T-helper 17 cell (primary cell): Measurements from ENCODE around the gene GRIK4. TPM values are rescaled to one million over a fixed set of nuclear protein-coding genes. Genes with fewer than 3 reads are reported as not detected.
"Not testable (repeated sequence)": the region's sequence is repeated elsewhere in the genome, so short reads cannot be mapped to it uniquely, and the experiment has no call there.

Experiments used
- ATAC-seq: fragments of 150-1000 bp; cut with Tn5 transposase; 2 replicates; pipeline ENCODE4 v1.10.0; 2021; ENCODE audit warnings: mild to moderate bottlenecking, moderate library complexity
- DNase-seq, 3 donors: peaks; one replicate each; pipeline versions ENCODE4 v3.0.0 to v3.0.0-alpha.2; 2020 to 2021
- H3K9me3 ChIP-seq: one replicate; pipeline ENCODE4 v1.7.0; 2013; ENCODE audit warnings: low read length, mild to moderate bottlenecking; ENCODE audit not compliant: control insufficient read depth, poor library complexity, severe bottlenecking
- H3K27ac Mint-ChIP-seq: one replicate; pipeline ENCODE4 v1.8.0; 2022; ENCODE audit warnings: mild to moderate bottlenecking, moderate library complexity, mixed read lengths
- H3K27me3 Mint-ChIP-seq: one replicate; pipeline ENCODE4 v1.8.0; 2022; ENCODE audit warnings: mixed read lengths
- H3K36me3 Mint-ChIP-seq: one replicate; pipeline ENCODE4 v1.8.0; 2022; ENCODE audit warnings: low read depth, mixed read lengths
- H3K4me1 Mint-ChIP-seq: one replicate; pipeline ENCODE4 v1.8.0; 2022; ENCODE audit warnings: mild to moderate bottlenecking, mixed read lengths
- H3K4me3 Mint-ChIP-seq: one replicate; pipeline ENCODE4 v1.8.0; 2022; ENCODE audit warnings: mild to moderate bottlenecking, moderate library complexity, mixed read lengths
- total RNA-seq, 4 donors: library from RNA in 2 of 4; stranded (reverse) in 2 of 4; gene quantifications; one replicate each; pipeline ENCODE4 v1.2.3 and lab custom pipeline; 2022 to 2026

Gene GRIK4
- total RNA-seq, 2 donors from 2014 or later = 0.05 to 0.10 TPM

DNA sequence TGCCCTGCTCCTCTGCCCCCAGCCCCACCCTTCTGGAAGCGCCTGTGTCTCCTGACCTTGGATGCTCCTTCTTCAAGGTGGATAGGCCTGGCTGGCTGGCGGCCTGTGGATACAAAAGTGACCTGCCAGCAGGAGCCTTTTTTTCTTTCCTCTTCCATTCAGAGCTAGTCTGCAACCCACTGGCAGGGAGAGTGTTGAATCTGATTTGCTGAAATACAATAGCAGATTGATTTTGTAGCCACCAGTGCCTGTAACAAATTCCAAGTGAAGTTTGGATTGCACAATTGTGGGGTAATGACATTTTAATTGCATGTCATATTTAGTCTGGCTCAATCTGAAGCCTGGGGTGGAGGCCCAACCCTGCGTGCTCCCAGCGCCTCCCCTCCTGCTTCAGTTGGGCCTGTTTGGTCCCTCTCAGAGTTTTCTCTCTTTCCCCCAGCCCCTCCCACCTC, 97.2 kb downstream of the GRIK4 start:
- peaks cover 2% of the 10 kb centered on the region for H3K36me3 Mint-ChIP-seq

DNA sequence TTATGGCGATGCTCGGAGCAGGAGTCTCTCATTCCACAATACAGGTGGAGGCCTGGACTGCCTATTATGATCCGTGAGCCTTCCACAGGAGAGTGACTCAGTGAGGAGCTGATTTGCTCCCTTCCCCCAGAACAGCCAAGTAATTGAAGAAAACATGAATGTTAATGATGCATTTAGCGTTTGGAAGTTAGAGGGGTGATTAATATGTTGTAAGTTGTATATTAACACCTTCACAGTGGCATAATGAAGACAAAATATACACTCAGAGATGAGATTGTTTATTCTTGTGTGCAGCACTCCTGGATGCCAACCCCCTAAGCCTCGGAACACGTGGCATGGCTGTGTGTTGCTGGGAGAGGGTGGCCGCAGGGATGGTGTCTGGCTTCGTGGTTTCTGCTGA, 98.6 kb downstream of the GRIK4 start:
- peaks cover 2% of the 10 kb centered on the region for H3K36me3 Mint-ChIP-seq
- peaks cover 7% of the 10 kb centered on the region for H3K4me1 Mint-ChIP-seq
- H3K27ac Mint-ChIP-seq = no peak overlapping the region
- no peaks in the 10 kb centered on the region for H3K9me3 ChIP-seq
- no peak for ATAC-seq
- H3K27me3 Mint-ChIP-seq = peaks cover 82% of the 10 kb centered on the region
- H3K4me3 Mint-ChIP-seq = no peak overlapping the region
- no peak for DNase-seq

More for the DNA sequence above, 97.2 kb downstream of the GRIK4 start:
- Mint-ChIP-seq H3K27me3 (peaks cover 81% of the 10 kb centered on the region), H3K27ac (no peak overlapping the region), H3K4me3 (no peak overlapping the region), H3K4me1 (peaks cover 9% of the 10 kb centered on the region)
- no peak for ATAC-seq
- no peaks in the 10 kb centered on the region for H3K9me3 ChIP-seq
- no peak for DNase-seq

DNA sequence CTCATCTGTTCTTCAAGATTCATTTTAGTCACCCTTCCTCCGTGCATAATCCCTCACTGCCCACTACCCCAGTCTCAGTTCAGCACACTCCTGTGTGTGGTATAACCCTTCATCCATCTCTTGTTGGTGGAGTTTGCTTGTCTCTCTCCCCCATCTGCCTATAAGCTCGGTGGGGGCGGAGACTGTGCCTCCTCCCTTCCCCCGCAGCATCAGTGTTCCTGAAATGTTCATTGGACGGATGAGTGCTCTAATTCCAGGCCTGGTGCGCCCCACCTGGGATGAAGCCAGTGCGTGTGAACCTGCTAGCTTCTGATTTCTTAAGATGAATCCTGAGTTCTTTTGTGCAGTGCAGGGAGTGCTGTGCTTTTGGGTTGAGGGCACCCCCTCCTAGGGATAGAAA, 100.0 kb downstream of the GRIK4 start:
- no peak for ATAC-seq
- H3K4me3 Mint-ChIP-seq = no peak overlapping the region
- H3K4me1 Mint-ChIP-seq = peaks cover 7% of the 10 kb centered on the region
- peaks cover 67% of the 10 kb centered on the region for H3K27me3 Mint-ChIP-seq
- peaks cover 2% of the 10 kb centered on the region for H3K36me3 Mint-ChIP-seq
- no peaks in the 10 kb centered on the region for H3K9me3 ChIP-seq
- no peak for DNase-seq
- no peak overlapping the region for H3K27ac Mint-ChIP-seq

DNA sequence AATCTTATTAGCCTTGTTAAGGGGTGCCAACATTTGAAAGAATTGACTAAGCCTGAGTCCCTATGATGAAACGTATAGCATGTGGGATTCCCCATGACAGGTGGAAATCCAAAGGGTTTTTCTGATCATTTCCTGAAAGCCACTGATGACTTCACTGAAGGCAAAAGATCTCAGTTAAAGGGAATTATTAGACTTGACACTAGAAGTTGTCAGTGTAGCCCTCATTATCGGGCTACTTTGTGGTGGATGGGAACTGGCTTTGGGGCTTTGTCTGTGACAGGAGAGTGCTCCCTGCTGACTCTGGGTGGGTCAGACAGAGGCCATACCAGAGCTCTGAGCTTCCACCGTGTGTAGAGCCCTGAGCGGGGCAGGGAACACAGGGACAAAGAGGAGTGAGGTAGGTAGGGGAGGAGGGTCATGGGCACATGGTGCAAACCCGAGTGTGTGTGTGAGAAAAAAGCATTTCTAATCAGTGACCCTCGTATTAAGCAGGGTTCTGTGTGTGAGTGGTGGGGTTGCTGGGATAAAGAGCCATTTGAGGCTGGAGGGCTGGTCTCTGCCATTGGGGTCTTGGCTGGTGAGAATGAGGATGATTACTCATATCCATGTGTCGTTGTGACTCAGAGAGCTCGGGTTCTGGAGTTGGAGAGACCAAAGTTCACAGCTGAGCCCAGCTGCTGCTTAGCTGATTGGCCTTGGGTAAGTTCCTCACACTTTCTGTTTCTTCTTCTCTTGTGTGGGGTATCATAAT, 101.1 kb downstream of the GRIK4 start:
- Mint-ChIP-seq H3K27ac (no peak overlapping the region), H3K36me3 (no peaks in the 10 kb centered on the region), H3K4me1 (peaks cover 5% of the 10 kb centered on the region), H3K4me3 (no peak overlapping the region), H3K27me3 (peaks cover 56% of the 10 kb centered on the region)
- DNase-seq (no peak), ATAC-seq (no peak)
- no peaks in the 10 kb centered on the region for H3K9me3 ChIP-seq

DNA sequence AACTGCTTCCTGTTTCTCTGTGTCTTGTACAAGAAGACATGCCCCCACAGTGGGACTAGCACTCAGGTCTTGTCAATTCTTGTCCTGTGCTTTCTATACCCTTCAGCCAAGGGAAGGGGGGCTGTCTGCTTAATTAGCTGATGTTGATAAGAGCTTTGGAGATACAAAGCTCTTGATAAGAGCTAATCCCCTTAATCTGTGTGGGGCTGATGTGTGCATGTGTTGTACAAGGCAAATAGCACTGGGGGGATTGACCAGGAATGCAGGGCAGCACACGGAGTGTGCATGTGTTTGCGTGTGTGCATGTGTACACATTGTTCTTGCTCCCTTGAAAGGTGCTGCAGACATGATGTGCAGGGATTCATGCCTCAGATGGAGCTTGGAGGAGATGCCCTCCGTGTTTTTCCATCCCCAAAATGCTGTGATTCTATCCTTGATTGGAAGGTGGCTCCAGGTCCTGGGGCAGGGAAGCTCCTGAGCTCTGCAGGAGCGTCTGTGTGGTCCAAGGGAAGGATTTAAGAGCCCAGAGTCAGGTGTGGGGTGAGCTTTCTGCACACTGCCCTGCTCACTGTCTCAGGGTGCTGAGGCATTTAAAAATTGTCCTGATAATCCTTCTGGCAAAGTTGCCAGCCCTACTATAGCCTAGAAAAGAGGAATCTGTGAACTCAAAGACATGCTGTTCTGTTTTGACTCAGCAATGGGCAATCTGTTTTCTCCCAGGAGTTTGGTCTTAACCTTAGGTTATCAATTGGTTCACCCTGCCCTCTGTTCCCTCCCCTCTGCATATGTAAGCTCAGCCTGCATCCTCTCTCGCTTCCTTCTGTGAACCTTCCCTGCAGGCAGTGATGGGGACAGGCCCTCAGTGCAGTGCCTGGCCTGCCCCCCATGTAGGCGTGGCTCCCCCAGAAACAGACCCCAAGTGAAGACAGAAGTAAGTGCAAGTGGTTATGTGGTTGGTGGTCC, 102.0 kb downstream of the GRIK4 start:
- ATAC-seq = no peak
- no peak overlapping the region for H3K27ac Mint-ChIP-seq

DNA sequence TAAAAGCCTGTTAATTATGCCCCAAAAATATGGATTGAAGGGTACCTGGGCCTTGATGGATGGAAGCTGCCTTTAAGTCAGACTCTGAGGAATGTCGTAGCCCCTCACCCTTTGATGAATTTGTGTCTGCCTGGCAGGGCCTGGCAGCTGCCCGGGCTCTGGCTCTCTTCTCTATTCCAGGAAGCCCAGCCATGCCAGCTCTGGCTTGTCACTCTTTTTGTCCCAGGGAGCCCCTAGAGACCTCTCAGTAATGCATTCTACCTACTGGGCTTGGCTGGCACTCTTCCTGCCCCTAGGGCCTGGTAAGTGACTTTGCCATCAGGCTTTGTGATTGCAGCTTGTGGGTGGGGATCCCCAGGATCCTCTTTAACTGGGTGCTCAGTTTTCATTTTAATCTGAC, 103.8 kb downstream of the GRIK4 start:
- no peak for ATAC-seq
- no peaks in the 10 kb centered on the region for H3K9me3 ChIP-seq
- DNase-seq = no peak
- no peak overlapping the region for H3K27ac Mint-ChIP-seq
- peaks cover 3% of the 10 kb centered on the region for H3K4me1 Mint-ChIP-seq
- no peak overlapping the region for H3K4me3 Mint-ChIP-seq
- peaks cover 42% of the 10 kb centered on the region for H3K27me3 Mint-ChIP-seq
- H3K36me3 Mint-ChIP-seq = no peaks in the 10 kb centered on the region

More for the DNA sequence above, 102.0 kb downstream of the GRIK4 start:
- Mint-ChIP-seq H3K4me3 (no peak overlapping the region), H3K27me3 (peaks cover 51% of the 10 kb centered on the region), H3K36me3 (no peaks in the 10 kb centered on the region), H3K4me1 (peaks cover 3% of the 10 kb centered on the region)
- no peak for DNase-seq
- H3K9me3 ChIP-seq = no peaks in the 10 kb centered on the region

DNA sequence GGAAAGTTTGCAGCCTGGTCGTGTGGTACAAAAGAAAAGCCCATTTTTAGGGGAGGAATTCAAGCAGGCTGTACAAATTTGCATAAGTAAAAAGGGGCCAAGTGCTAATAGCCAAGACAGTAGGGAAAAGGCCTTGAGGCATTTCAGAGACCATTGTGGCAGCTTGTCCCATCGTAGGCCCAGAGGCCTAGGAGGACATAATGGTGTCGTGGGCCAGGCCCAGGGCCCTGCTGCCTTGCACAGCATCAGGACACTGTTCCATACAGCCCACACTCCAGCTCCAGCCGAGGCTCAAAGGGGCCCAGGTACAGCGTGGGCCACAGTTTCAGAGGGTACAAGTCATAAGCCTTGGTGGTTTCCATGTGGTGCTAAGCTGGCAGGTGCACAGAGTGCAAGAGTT, 106.9 kb downstream of the GRIK4 start:
- DNase-seq (no peak), ATAC-seq (no peak)
- Mint-ChIP-seq H3K4me3 (no peak overlapping the region), H3K27me3 (peaks cover 14% of the 10 kb centered on the region), H3K36me3 (no peaks in the 10 kb centered on the region), H3K4me1 (no peaks in the 10 kb centered on the region), H3K27ac (no peak overlapping the region)
- H3K9me3 ChIP-seq = no peaks in the 10 kb centered on the region

DNA sequence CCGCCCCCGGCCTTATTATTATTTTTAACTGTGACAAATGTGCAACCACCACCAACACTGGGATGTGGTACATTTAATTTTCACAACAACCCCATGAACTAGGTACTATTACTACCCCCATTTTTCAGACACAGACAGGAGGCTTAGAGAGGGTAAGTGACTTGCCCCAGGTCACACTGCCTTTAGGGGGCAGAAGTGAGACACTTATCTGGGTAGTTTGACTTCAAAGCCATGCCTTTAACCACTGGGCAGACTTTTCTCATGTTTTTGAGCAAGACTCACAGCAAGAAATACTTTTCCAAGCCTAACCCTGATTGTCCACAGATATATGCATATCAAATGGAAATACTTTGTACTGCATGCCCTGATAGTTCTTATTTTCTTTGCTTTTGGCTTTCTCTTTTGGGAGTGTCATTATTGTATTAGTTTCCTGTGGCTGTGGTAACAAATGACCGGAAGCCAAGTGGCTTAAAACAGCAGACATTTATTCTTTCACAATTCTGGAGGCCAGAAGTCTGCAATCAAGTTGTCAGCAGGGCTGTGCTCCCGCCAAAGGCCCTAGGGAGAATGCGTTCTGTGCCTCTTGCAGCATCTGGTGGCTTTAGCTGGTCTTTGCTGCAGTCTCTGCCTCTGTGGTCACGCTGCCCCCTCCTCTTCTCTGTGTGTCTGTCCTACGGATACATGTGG, 110.8 kb downstream of the GRIK4 start:
- peaks cover 26% of the 10 kb centered on the region for H3K27me3 Mint-ChIP-seq
- no peak overlapping the region for H3K27ac Mint-ChIP-seq
- DNase-seq = no peak
- no peaks in the 10 kb centered on the region for H3K4me1 Mint-ChIP-seq
- no peak for ATAC-seq
- H3K4me3 Mint-ChIP-seq = no peak overlapping the region
- no peaks in the 10 kb centered on the region for H3K9me3 ChIP-seq
- no peaks in the 10 kb centered on the region for H3K36me3 Mint-ChIP-seq

DNA sequence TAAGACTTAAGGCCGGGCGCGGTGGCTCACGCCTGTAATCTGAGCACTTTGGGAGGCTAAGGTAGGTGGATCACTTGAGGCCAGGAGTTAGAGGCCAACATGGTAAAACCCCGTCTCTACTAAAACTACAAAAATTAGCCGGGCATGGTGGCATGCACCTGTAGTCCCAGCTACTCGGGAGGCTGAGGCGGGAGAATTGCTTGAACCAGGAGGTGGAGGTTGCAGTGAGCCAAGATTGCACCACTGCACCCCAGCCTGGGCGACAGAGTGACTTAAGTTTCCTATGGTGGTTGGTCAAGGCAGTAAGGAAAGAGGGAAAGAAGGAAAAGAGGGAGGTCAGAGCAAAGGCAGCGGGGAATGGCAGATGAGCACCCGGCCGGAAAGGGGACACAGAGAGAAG, 113.4 kb downstream of the GRIK4 start:
- not testable (repeated sequence) for ATAC-seq

DNA sequence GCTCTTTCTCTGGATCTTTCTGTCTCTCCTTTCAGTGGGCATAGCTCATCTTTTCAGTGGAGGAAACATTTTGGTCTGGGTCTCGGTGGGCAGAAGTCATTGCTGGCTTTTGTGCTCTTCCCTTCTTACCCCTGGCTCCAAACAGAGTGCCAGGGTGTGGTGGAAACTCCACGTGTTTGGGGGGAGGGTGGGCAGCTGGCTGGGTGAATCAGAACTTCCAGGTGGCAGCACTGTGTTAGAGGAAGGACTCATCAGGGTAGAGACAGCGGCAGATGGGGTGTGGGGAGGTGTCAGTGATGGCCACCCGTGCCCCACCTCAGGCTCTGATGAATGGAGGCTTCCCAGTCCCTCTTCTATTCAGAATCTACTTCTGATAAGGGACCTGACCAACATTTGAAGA, 114.0 kb downstream of the GRIK4 start:
- Mint-ChIP-seq H3K27me3 (peaks cover 32% of the 10 kb centered on the region), H3K4me1 (no peaks in the 10 kb centered on the region), H3K4me3 (no peak overlapping the region), H3K36me3 (no peaks in the 10 kb centered on the region), H3K27ac (no peak overlapping the region)
- no peaks in the 10 kb centered on the region for H3K9me3 ChIP-seq
- DNase-seq (no peak), ATAC-seq (no peak)

More for the DNA sequence above, 113.4 kb downstream of the GRIK4 start:
- H3K27me3 Mint-ChIP-seq = peaks cover 26% of the 10 kb centered on the region
- not testable (repeated sequence) for H3K36me3 Mint-ChIP-seq, H3K4me3 Mint-ChIP-seq, H3K4me1 Mint-ChIP-seq, H3K27ac Mint-ChIP-seq, DNase-seq, H3K9me3 ChIP-seq

DNA sequence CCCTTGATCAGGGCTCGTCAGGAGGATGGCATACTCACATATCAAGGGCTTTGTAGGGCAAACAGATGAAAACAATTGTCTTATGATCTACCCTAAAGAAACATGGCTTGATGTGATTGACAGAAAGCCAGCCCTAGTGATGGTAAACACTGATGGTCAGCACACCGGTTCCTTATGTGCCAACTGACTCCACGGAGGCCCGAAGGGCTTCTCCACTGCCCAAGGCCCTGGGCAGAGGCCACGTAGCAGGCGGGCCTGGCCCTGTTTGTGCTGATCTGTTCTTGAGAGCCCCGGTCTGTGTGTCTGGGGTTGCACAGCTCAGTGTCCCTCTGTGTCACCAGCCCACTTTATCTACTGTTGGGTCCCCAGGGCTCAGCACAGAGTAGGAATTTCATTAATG, 115.2 kb downstream of the GRIK4 start:
- no peaks in the 10 kb centered on the region for H3K9me3 ChIP-seq
- H3K36me3 Mint-ChIP-seq = no peaks in the 10 kb centered on the region
- H3K4me1 Mint-ChIP-seq = no peaks in the 10 kb centered on the region
- H3K4me3 Mint-ChIP-seq = no peak overlapping the region
- no peak overlapping the region for H3K27ac Mint-ChIP-seq
- no peak for ATAC-seq
- peaks cover 40% of the 10 kb centered on the region for H3K27me3 Mint-ChIP-seq
- no peak for DNase-seq

DNA sequence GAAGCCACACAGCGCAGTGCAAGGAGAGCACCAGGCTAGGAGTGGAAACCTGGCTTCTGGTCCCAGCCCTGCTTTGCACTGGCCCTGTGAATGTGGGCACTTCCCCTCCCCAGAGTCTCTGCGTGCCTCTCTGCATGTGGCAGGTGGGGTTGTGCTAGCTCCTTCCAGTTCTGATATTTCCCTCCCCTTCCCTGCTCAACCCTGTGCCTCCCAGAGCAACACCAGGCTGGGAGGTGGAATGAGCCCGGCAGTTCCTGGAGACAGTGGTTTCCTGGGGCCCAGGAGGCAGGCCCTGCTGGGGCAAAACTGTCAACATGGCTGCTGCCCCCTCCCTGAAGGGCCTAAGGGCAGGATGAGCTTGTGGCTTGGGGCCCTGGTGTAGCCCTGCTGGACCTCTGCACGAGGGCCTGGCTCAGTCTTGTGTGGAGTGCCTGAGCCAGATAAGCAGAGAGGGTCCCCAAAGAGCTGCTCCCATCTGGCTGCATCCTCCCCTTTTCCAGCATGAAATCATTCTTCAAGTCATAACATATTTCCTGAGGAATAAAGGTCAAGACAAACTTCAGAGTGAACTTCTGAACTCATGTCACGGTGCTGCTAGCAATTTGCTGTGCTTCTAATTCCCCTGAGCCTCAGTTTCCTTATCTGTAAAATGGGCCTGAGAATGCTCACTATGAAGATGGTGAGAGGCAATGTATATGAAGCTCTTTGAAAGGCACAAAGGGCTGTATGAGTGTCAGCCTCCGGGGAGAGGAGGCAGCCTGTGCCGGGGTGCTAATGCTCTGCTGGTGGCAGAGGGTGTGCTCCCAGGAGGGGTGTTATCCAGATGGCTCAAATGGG, 116.0 kb downstream of the GRIK4 start:
- DNase-seq (no peak), ATAC-seq (no peak)
- H3K36me3 Mint-ChIP-seq = no peaks in the 10 kb centered on the region
- no peak overlapping the region for H3K27ac Mint-ChIP-seq
- H3K27me3 Mint-ChIP-seq = peaks cover 47% of the 10 kb centered on the region
- H3K9me3 ChIP-seq = no peaks in the 10 kb centered on the region
- H3K4me1 Mint-ChIP-seq = no peaks in the 10 kb centered on the region
- H3K4me3 Mint-ChIP-seq = no peak overlapping the region
